B cell (primary cell): Measurements from ENCODE around the gene ZNF280D.

Source experiments
- EZH2 ChIP-seq: IDR thresholded peaks from 2 replicates; pipeline ENCODE4 v1.6.1; 2012; ENCODE audit warnings: borderline replicate concordance, low read depth, mild to moderate bottlenecking, moderate library complexity, low read length; ENCODE audit not compliant: insufficient read depth, poor library complexity, severe bottlenecking
- TF ChIP-seq, protein P1 (sequence below): fragments of 200-600 bp; IDR thresholded peaks from one replicate; pipeline ENCODE4 v1.8.0; 2022; ENCODE audit warnings: antibody characterized with exemption, mild to moderate bottlenecking

DNA sequence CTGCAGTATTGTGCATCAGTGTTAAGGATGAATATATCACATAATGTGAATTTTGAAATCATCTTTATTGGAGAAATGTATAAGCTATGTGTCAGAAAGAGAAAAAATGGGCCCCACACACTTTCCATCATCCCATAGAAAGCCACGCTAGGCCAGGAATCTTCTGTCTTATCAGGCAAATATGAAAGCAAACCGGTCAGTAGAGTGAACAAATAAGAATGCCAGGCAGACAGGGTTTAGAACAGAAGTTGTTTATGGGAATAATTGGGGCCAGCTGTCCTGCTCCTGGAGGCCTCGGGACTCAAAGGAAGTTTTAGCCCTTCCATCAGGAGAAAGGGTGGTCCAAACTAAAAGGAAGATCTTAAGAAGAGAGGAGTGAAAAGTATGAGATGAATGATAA is 39.5 kb downstream of the ZNF280D start:
- TF ChIP-seq, protein P1, sequence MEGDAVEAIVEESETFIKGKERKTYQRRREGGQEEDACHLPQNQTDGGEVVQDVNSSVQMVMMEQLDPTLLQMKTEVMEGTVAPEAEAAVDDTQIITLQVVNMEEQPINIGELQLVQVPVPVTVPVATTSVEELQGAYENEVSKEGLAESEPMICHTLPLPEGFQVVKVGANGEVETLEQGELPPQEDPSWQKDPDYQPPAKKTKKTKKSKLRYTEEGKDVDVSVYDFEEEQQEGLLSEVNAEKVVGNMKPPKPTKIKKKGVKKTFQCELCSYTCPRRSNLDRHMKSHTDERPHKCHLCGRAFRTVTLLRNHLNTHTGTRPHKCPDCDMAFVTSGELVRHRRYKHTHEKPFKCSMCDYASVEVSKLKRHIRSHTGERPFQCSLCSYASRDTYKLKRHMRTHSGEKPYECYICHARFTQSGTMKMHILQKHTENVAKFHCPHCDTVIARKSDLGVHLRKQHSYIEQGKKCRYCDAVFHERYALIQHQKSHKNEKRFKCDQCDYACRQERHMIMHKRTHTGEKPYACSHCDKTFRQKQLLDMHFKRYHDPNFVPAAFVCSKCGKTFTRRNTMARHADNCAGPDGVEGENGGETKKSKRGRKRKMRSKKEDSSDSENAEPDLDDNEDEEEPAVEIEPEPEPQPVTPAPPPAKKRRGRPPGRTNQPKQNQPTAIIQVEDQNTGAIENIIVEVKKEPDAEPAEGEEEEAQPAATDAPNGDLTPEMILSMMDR = no peak
- no peak for TF ChIP-seq EZH2
